ENCODE measurements around the gene SLC39A1. TPM values are rescaled to one million over a fixed set of nuclear protein-coding genes. Genes with fewer than 3 reads are reported as not detected.

SLC39A1 gene
- total RNA-seq, 1 experiment from 2014 or later = 97.3 TPM

DNA sequence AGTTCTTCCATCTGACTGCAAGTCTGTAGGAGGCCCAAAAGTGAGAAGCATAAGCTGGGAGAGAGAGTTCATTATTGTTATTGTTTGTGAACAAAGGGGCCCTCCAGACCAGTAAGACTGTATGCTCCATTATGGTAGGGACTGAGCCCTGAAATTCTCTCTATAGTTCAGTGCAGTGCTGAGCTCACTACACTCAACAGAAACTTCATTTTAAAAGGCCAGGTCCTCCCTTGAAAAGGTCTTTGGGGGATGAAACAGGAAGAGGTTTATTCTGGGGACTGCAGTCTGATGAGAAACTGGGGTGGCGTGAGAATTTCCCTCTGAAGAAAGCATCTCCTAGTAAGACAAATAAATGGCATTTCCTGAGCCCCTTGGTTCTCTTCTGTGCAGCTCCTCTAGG lies 35.1 kb downstream of the SLC39A1 start:
- DNase-seq (ENCODE audit: low spot score) = no peak
- BruUV-seq (replicated peaks) = no TSS peak
- Histone ChIP-seq H3K4me1 (ENCODE audit: insufficient read depth, low read length, poor library complexity, severe bottlenecking) (peaks cover 22% of the 10 kb centered on the region), H3K4me3 (ENCODE audit: low read depth, low read length, poor library complexity, severe bottlenecking) (no peak overlapping the region), H3K9me3 (ENCODE audit: low read depth, low read length, poor library complexity, severe bottlenecking) (no peaks in the 10 kb centered on the region), H3K27me3 (replicated peaks; ENCODE audit: insufficient read depth, low read depth, low read length, poor library complexity) (no peaks in the 10 kb centered on the region), H3K27ac (ENCODE audit: low read depth, low read length, poor library complexity, severe bottlenecking) (no peak overlapping the region), H3K36me3 (ENCODE audit: insufficient read depth, low read length, poor library complexity, severe bottlenecking) (peaks cover 4% of the 10 kb centered on the region)
- intact Hi-C loops (cut with micrococcal nuclease; ENCODE audit: unreplicated experiment) = no loop called here
- POLR2A ChIA-PET (ENCODE audit: low non-redundant PET) = interaction anchor here (0.6 to 0.7 kb wide), 2 partner anchors 18 to 24 kb away, joined by 6 to 7 read pairs; partner anchors contain the start of gene DENND4B
- TF ChIP-seq, protein P1, sequence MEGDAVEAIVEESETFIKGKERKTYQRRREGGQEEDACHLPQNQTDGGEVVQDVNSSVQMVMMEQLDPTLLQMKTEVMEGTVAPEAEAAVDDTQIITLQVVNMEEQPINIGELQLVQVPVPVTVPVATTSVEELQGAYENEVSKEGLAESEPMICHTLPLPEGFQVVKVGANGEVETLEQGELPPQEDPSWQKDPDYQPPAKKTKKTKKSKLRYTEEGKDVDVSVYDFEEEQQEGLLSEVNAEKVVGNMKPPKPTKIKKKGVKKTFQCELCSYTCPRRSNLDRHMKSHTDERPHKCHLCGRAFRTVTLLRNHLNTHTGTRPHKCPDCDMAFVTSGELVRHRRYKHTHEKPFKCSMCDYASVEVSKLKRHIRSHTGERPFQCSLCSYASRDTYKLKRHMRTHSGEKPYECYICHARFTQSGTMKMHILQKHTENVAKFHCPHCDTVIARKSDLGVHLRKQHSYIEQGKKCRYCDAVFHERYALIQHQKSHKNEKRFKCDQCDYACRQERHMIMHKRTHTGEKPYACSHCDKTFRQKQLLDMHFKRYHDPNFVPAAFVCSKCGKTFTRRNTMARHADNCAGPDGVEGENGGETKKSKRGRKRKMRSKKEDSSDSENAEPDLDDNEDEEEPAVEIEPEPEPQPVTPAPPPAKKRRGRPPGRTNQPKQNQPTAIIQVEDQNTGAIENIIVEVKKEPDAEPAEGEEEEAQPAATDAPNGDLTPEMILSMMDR (conservative IDR thresholded peaks at IDR 0.05; ENCODE audit: low read depth, low read length) = no peak
- TF ChIP-seq EZH2 (IDR thresholded peaks at IDR 0.05; ENCODE audit: borderline replicate concordance, low read depth, low read length, poor library complexity, severe bottlenecking) = no peak
- CTCF ChIA-PET = interaction anchor here (2.2 kb wide), 1 partner anchor 18 kb away, joined by 14 read pairs; the partner anchor contains the start of gene DENND4B

DNA sequence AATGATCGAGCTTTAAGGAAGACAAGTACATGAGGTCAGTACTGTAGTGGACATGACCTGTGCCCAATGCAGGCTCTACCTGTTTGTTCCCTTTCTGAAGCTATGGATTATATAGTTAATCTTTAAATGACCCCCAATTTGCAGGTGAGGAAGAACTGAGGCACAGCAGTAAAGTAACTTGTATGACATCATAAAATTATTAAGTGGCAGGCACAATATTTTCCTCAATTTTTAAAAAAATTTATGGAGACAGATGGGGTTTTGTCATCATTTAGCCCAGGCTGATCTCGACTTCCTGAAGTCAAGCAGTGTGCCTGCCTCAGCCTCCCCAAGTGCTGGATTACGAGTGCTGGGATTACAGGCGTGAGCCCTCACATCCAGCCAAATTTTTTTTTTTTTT lies 36.9 kb downstream of the SLC39A1 start:
- DNase-seq (ENCODE audit: low spot score) = no peak
- Histone ChIP-seq H3K4me3 (ENCODE audit: low read depth, low read length, poor library complexity, severe bottlenecking) (no peak overlapping the region), H3K27me3 (replicated peaks; ENCODE audit: insufficient read depth, low read depth, low read length, poor library complexity) (no peaks in the 10 kb centered on the region), H3K9me3 (ENCODE audit: low read depth, low read length, poor library complexity, severe bottlenecking) (no peaks in the 10 kb centered on the region), H3K4me1 (ENCODE audit: insufficient read depth, low read length, poor library complexity, severe bottlenecking) (peaks cover 24% of the 10 kb centered on the region), H3K27ac (ENCODE audit: low read depth, low read length, poor library complexity, severe bottlenecking) (no peak overlapping the region), H3K36me3 (ENCODE audit: insufficient read depth, low read length, poor library complexity, severe bottlenecking) (no peaks in the 10 kb centered on the region)
- BruUV-seq (replicated peaks) = no TSS peak
- no peak for TF ChIP-seq EZH2 (IDR thresholded peaks at IDR 0.05; ENCODE audit: borderline replicate concordance, low read depth, low read length, poor library complexity, severe bottlenecking)
- TF ChIP-seq, protein P1 (conservative IDR thresholded peaks at IDR 0.05; ENCODE audit: low read depth, low read length) = no peak
- intact Hi-C loops (cut with micrococcal nuclease; ENCODE audit: unreplicated experiment) = no loop called here
- CTCF ChIA-PET = no interaction called here
- POLR2A ChIA-PET (ENCODE audit: low non-redundant PET) = no interaction called here

DNA sequence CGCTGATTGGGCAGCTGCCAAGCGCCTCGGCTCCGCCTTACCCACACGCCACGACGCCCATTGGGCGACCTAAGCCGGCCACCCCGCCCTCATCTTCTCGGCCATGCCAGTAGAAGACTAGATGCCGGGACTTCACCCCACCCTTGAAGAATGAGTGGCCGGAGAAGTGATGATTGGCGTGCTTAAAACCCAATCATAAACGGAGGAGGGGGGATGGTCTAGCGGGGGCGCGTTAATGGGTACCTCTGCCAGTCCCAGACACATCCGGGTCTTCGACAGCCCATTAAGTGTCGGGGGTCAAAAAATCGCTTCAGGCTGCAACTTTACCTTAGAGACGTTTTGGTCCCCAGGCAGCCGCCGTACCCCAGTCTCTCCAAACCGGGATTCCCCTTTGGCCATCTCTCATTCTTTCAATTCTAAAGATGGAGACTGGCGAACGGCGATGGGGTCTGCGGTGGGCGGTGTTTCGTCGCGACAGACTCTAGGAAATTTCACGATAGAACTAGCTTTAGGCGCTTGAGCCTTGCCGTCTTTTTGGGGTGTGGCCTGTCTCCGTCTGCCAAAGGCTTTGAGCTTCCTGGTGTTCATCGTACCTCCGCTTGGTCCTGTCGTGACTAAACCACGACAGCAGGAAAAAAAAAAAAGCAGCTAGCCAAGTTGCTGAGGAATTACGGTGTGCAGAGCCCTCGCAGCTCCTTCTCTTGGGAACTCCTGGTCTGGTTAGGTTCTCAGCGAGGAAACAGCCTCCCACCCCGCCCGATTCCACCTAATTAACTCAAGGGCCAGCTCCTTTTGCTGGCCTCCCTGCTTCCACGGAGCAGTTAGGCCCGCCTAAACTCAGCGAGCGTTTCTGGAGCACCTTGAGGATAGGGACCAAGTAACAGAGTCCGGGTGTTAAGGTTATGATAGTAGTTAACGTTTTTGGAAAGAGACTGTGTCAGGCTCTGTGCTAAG lies 40.1 kb downstream of the SLC39A1 start, which contains the start of gene GATAD2B:
Gene GATAD2B, minus strand, starts transcription at position 1 of the 954 bp plus-strand sequence. CDS start 94,625 bp downstream, outside the sequence.
- TSS peak; percentile 94 for BruUV-seq (replicated peaks)
- POLR2A ChIA-PET (ENCODE audit: low non-redundant PET) = interaction anchor here (0.6 to 0.7 kb wide), 2 partner anchors 21 to 45 kb away, joined by 4 to 6 read pairs; no protein-coding TSS in a partner anchor
- DNase-seq (ENCODE audit: low spot score) = peak; percentile 100
- intact Hi-C loops (cut with micrococcal nuclease; ENCODE audit: unreplicated experiment) = loop anchor here (5.0 kb wide), 1 partner anchor 101 kb away; no protein-coding TSS in a partner anchor
- H3K36me3 ChIP-seq (ENCODE audit: insufficient read depth, low read length, poor library complexity, severe bottlenecking) = no peaks in the 10 kb centered on the region
- TF ChIP-seq, protein P1 (conservative IDR thresholded peaks at IDR 0.05; ENCODE audit: low read depth, low read length) = no peak
- TF ChIP-seq EZH2 (IDR thresholded peaks at IDR 0.05; ENCODE audit: borderline replicate concordance, low read depth, low read length, poor library complexity, severe bottlenecking) = no peak
- no peaks in the 10 kb centered on the region for H3K9me3 ChIP-seq (ENCODE audit: low read depth, low read length, poor library complexity, severe bottlenecking)
- H3K4me1 ChIP-seq (ENCODE audit: insufficient read depth, low read length, poor library complexity, severe bottlenecking) = peaks cover 31% of the 10 kb centered on the region
- CTCF ChIA-PET = interaction anchor here (0.5 to 0.9 kb wide), 2 partner anchors 102 to 108 kb away, joined by 3 to 4 read pairs; no protein-coding TSS in a partner anchor
- H3K4me3 ChIP-seq (ENCODE audit: low read depth, low read length, poor library complexity, severe bottlenecking) = peak within 1 kb of the TSS; percentile 75
- peak within 1 kb of the TSS; percentile 77 for H3K27ac ChIP-seq (ENCODE audit: low read depth, low read length, poor library complexity, severe bottlenecking)
- no peaks in the 10 kb centered on the region for H3K27me3 ChIP-seq (replicated peaks; ENCODE audit: insufficient read depth, low read depth, low read length, poor library complexity)

All from A673 (cell line).